Spleen (tissue), 7 donors: ENCODE data around the gene SCN9A.

Experiments
- POLR2A ChIP-seq, 3 donors: fragments of 450-650 bp; IDR thresholded peaks; one replicate each; pipeline ENCODE4 v1.5.1; 2017; ENCODE audit warnings: antibody characterized with exemption in 3 of 3, mild to moderate bottlenecking in 1 of 3
- TF ChIP-seq, protein P1 (sequence below), 11 experiments: fragments of 200-600 bp in 7 of 11; fragments of 450-650 bp in 4 of 11; sonication (generic) in 4 of 11; IDR thresholded peaks in 8 of 11; conservative IDR thresholded peaks in 3 of 11; 1 replicate in 7 of 11; 2 replicates in 4 of 11; pipeline versions ENCODE4 v1.4.0 to v1.8.0; 2016 to 2021; ENCODE audit warnings: antibody characterized with exemption in 11 of 11, inconsistent platforms in 4 of 11, mild to moderate bottlenecking in 1 of 11
- donor health status: DM: no; HTN: no; CAD: no; lungs with moderate emphysema.
- donor health status: DM: no; HTN: no; CAD: no.
- donor health status: DM: no; HTN: no; CAD: no.

DNA sequence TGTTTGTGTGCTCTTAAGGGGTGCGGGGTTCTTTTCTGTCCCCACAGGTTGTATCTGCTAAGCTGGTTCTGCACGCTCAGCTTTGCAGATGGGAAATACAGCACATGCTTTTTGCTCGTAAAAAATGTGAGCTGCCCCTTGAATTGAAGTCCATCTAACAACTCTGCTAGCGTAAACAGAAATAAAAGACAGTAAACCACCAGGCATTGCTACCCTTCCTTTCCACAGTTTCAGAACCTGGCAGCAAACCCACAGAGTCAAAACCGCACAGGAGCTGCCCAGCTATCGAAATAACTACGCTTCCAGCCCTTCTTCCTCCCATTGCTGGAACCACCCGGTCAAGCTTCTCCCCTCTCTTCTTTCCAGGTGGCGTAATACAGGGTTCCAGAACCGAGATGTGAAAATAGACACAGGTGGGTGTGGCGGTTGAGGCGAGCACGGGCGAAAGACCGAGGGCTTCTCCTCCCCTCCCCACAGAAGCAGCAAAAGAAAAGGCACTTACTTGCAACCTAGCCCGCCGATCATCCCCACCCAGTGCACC, 479 bp downstream of the SCN9A start:
- no peak for TF ChIP-seq POLR2A (IDR thresholded peaks at IDR 0.05)
- TF ChIP-seq, protein P1, sequence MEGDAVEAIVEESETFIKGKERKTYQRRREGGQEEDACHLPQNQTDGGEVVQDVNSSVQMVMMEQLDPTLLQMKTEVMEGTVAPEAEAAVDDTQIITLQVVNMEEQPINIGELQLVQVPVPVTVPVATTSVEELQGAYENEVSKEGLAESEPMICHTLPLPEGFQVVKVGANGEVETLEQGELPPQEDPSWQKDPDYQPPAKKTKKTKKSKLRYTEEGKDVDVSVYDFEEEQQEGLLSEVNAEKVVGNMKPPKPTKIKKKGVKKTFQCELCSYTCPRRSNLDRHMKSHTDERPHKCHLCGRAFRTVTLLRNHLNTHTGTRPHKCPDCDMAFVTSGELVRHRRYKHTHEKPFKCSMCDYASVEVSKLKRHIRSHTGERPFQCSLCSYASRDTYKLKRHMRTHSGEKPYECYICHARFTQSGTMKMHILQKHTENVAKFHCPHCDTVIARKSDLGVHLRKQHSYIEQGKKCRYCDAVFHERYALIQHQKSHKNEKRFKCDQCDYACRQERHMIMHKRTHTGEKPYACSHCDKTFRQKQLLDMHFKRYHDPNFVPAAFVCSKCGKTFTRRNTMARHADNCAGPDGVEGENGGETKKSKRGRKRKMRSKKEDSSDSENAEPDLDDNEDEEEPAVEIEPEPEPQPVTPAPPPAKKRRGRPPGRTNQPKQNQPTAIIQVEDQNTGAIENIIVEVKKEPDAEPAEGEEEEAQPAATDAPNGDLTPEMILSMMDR (IDR thresholded peaks at IDR 0.05 in 8 of 11, conservative IDR thresholded peaks at IDR 0.05 in 3 of 11) = no peak
